Tibial nerve (tissue), 4 donors: ENCODE results near the gene ADAMTS17.

Experiments
- EP300 ChIP-seq, 2 donors: sonication (generic); formaldehyde crosslinking; IDR thresholded peaks; one replicate each; pipeline ENCODE4 v1.6.1; 2017; ENCODE audit warnings: antibody characterized with exemption in 2 of 2, mild to moderate bottlenecking in 1 of 2
- POLR2A ChIP-seq, 2 donors: fragments of 450-650 bp; IDR thresholded peaks; one replicate each; pipeline ENCODE4 v1.6.1; 2017; ENCODE audit warnings: antibody characterized with exemption in 2 of 2, mild to moderate bottlenecking in 2 of 2, moderate library complexity in 2 of 2
- TF ChIP-seq, protein P1 (sequence below), 5 experiments: fragments of 200-600 bp in 3 of 5; fragments of 450-650 bp in 2 of 5; sonication (generic) in 3 of 5; IDR thresholded peaks; one replicate each; pipeline ENCODE4 v1.5.1; 2016 to 2019; ENCODE audit warnings: antibody characterized with exemption in 5 of 5, mild to moderate bottlenecking in 3 of 5, moderate library complexity in 2 of 5

DNA sequence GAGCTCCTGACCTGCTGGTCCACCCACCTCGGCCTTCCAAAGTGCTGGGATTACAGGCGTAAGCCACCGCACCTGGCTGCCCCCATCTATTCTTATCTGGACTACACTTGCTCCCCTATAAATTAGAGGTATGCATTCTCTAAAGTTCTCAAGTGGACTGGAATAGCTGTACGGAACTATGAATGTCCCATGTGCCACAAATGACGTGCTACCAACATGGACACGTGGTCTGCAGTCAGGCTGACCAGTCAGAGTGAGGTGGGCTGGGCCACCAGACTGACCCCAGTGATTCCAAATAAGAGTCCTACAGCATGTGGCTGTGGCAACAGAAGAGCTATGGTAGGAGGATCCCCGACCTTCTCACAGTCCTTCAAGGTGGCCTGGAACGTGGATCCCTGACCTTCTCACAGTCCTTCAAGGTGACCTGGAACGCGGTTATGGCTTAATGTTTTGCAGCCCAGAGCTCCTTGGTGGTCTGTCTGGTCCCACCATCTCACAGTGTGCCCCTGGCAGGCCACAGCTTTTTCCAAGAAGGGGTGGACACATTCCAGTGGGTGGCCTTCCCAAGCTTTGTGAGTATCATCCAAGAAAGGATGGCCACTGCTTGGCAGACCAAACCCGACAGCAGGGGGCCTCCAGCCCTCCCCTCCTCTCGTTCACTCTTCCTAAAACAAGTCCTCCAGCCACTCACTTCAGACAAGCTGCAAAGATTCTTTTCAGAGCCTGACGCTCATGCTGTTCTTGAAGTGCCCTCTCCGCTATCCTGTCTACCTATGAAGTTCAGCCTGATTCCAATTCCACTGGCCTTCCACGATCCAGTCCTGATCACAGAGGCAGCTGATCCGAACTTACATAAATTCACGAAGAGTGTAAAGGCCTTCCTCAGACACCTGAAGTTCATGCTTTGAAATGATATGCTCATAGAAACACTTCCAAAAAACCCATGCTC, 4.4 kb downstream of the ADAMTS17 start:
- TF ChIP-seq, protein P1, sequence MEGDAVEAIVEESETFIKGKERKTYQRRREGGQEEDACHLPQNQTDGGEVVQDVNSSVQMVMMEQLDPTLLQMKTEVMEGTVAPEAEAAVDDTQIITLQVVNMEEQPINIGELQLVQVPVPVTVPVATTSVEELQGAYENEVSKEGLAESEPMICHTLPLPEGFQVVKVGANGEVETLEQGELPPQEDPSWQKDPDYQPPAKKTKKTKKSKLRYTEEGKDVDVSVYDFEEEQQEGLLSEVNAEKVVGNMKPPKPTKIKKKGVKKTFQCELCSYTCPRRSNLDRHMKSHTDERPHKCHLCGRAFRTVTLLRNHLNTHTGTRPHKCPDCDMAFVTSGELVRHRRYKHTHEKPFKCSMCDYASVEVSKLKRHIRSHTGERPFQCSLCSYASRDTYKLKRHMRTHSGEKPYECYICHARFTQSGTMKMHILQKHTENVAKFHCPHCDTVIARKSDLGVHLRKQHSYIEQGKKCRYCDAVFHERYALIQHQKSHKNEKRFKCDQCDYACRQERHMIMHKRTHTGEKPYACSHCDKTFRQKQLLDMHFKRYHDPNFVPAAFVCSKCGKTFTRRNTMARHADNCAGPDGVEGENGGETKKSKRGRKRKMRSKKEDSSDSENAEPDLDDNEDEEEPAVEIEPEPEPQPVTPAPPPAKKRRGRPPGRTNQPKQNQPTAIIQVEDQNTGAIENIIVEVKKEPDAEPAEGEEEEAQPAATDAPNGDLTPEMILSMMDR (IDR thresholded peaks at IDR 0.05) = no peak
- TF ChIP-seq POLR2A (IDR thresholded peaks at IDR 0.05) (no peak), EP300 (IDR thresholded peaks at IDR 0.05) (no peak)
